Measurements from ENCODE around the gene GFAP. TPM values are rescaled to one million over a fixed set of nuclear protein-coding genes. Genes with fewer than 3 reads are reported as not detected.
A peak's percentile ranks its signal among the peaks of the same experiment; 100 is the strongest.

GFAP gene
- polyA plus RNA-seq, 3 donors = 0.03 to 0.33 (median 0.18) TPM

DNA sequence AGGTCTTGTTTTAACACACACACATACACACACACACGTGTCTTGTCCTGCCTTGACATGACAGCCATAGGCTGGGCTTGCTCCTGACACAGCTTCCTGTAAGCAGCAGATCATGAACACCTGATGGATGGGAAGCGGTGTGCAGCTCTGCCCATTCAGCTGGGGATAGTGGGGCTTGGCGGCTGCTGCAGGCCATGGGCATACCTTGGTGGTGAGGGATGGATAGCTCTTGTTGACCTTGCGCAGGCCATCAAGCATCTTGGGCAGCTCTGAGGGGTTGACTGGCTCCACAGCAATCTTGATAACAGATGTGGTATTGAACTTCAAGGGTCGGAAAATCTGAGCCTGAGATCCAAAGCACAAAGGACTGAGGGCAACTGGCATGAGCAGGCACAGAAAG is 55.6 kb downstream of the GFAP start:
- Histone ChIP-seq H3K9ac (ENCODE audit: insufficient read depth, low read length, poor library complexity, severe bottlenecking) (no peak overlapping the region), H3K4me1 (ENCODE audit: control insufficient read depth in 1 of 2, insufficient read depth in 2 of 2, low read length in 2 of 2) (no peaks in the 10 kb centered on the region), H3K27ac (ENCODE audit: low read depth in 1 of 2, low read length in 2 of 2) (no peak overlapping the region), H3K4me2 (replicated peaks; ENCODE audit: extremely low read depth, low read length, poor library complexity, severe bottlenecking) (no peak overlapping the region), H3K27me3 (ENCODE audit: control insufficient read depth in 2 of 2, insufficient read depth in 2 of 2, low read length in 2 of 2) (no peaks in the 10 kb centered on the region), H3K79me2 (ENCODE audit: insufficient read depth, low read length) (no peaks in the 10 kb centered on the region), H4K20me1 (ENCODE audit: insufficient read depth, low read length) (peaks cover 2% of the 10 kb centered on the region), H2AFZ (ENCODE audit: insufficient read depth, low read depth, low read length, poor library complexity, severe bottlenecking) (no peak overlapping the region), H3K36me3 (replicated peaks in 1 of 2; ENCODE audit: control insufficient read depth in 1 of 2, insufficient read depth in 2 of 2, low read length in 2 of 2) (peaks cover 95 to 100% of the 10 kb centered on the region in 2 donors), H3K9me3 (replicated peaks in 1 of 2; ENCODE audit: control insufficient read depth in 1 of 2, insufficient read depth in 1 of 2, low read length in 2 of 2) (no peaks in the 10 kb centered on the region), H3K4me3 (replicated peaks in 1 of 3; ENCODE audit: low read depth in 2 of 3, low read length in 3 of 3) (no peak overlapping the region)
- H3K4me1 Mint-ChIP-seq = no peaks in the 10 kb centered on the region
- intact Hi-C loops (cut with micrococcal nuclease) = no loop called here
- peaks cover 93 to 100% of the 10 kb centered on the region in 2 donors for H3K36me3 Mint-ChIP-seq
- H3K4me3 Mint-ChIP-seq = no peak overlapping the region
- DNase-seq = no peak
- H3K27ac Mint-ChIP-seq = peak overlapping the region in 1 of 7 donors; percentile 78
- H3K27me3 Mint-ChIP-seq (ENCODE audit: low read depth in 3 of 3) = peaks cover 0 to 2% (median 0%) of the 10 kb centered on the region in 3 donors
- whole genome bisulfite sequencing (ENCODE audit: insufficient coverage) = 98% methylated on average over 4 of the region's 5 CpGs
- TF ChIP-seq, protein P1, sequence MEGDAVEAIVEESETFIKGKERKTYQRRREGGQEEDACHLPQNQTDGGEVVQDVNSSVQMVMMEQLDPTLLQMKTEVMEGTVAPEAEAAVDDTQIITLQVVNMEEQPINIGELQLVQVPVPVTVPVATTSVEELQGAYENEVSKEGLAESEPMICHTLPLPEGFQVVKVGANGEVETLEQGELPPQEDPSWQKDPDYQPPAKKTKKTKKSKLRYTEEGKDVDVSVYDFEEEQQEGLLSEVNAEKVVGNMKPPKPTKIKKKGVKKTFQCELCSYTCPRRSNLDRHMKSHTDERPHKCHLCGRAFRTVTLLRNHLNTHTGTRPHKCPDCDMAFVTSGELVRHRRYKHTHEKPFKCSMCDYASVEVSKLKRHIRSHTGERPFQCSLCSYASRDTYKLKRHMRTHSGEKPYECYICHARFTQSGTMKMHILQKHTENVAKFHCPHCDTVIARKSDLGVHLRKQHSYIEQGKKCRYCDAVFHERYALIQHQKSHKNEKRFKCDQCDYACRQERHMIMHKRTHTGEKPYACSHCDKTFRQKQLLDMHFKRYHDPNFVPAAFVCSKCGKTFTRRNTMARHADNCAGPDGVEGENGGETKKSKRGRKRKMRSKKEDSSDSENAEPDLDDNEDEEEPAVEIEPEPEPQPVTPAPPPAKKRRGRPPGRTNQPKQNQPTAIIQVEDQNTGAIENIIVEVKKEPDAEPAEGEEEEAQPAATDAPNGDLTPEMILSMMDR (IDR thresholded peaks at IDR 0.05) = no peak
- no peaks in the 10 kb centered on the region for H3K9me3 Mint-ChIP-seq

DNA sequence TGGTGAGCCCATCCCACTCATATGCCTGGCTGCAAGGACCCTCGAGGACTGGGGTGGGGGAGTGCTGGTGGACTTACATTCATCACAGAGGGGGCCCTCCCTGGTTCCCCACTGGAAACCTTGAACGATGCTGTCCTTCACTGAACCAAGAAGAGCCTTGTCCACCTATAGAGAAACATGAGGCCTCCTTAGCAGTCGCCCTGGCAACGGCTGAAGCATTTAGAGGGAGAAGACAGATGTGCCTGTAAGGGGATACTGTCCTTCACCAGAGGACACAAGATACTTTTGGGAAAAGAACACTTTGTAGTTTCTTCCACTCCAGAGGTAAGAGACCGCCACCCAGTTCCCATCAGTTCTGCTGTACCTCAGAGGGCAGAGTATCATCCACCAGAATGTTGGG is 61.1 kb downstream of the GFAP start:
- Histone ChIP-seq H3K9me3 (replicated peaks in 1 of 2; ENCODE audit: control insufficient read depth in 1 of 2, insufficient read depth in 1 of 2, low read length in 2 of 2) (no peaks in the 10 kb centered on the region), H3K4me2 (replicated peaks; ENCODE audit: extremely low read depth, low read length, poor library complexity, severe bottlenecking) (no peak overlapping the region), H3K9ac (ENCODE audit: insufficient read depth, low read length, poor library complexity, severe bottlenecking) (no peak overlapping the region), H3K79me2 (ENCODE audit: insufficient read depth, low read length) (no peaks in the 10 kb centered on the region), H2AFZ (ENCODE audit: insufficient read depth, low read depth, low read length, poor library complexity, severe bottlenecking) (no peak overlapping the region), H3K27ac (ENCODE audit: low read depth in 1 of 2, low read length in 2 of 2) (no peak overlapping the region), H3K36me3 (replicated peaks in 1 of 2; ENCODE audit: control insufficient read depth in 1 of 2, insufficient read depth in 2 of 2, low read length in 2 of 2) (peaks cover 91 to 100% of the 10 kb centered on the region in 2 donors), H3K27me3 (ENCODE audit: control insufficient read depth in 2 of 2, insufficient read depth in 2 of 2, low read length in 2 of 2) (no peaks in the 10 kb centered on the region), H3K4me3 (replicated peaks in 1 of 3; ENCODE audit: low read depth in 2 of 3, low read length in 3 of 3) (no peak overlapping the region), H3K4me1 (ENCODE audit: control insufficient read depth in 1 of 2, insufficient read depth in 2 of 2, low read length in 2 of 2) (no peaks in the 10 kb centered on the region), H4K20me1 (ENCODE audit: insufficient read depth, low read length) (no peaks in the 10 kb centered on the region)
- no peak for DNase-seq
- peaks cover 91 to 100% of the 10 kb centered on the region in 2 donors for H3K36me3 Mint-ChIP-seq
- 100% methylated on average over 3 of the region's 5 CpGs for WGBS (ENCODE audit: insufficient coverage)
- no peaks in the 10 kb centered on the region for H3K9me3 Mint-ChIP-seq
- no peaks in the 10 kb centered on the region for H3K4me1 Mint-ChIP-seq
- intact Hi-C loops (cut with micrococcal nuclease) = no loop called here
- H3K4me3 Mint-ChIP-seq = no peak overlapping the region
- no peak overlapping the region for H3K27ac Mint-ChIP-seq
- peaks cover 0 to 4% (median 0%) of the 10 kb centered on the region in 3 donors for H3K27me3 Mint-ChIP-seq (ENCODE audit: low read depth in 3 of 3)
- TF ChIP-seq, protein P1 (IDR thresholded peaks at IDR 0.05) = no peak

Small RNA genes lying within 50 kb of the gene (small RNA-seq; reads per million reads assigned to genes)
- gene CCDC103 (ENCODE audit: insufficient read length, low read depth) (not detected), gene MIR6783 (ENCODE audit: insufficient read length, low read depth) (0.71 reads per million), gene RN7SL405P (ENCODE audit: insufficient read length, low read depth) (not detected)

Other genes starting within 250 kb of the GFAP start
- 10 to 100 TPM in 2 of 3 donors, 1 to 10 TPM in 1; 6.9 to 19.7 (median 12.8) TPM for gene CCDC43, start 225.7 kb downstream of the GFAP start, polyA plus RNA-seq
- gene DBF4B, start 206.8 kb downstream of the GFAP start, polyA plus RNA-seq = 1 to 10 TPM in 1 of 3 donors, under 1 TPM in 2; 0.23 to 2.9 (median 0.34) TPM
- gene ADAM11, start 156.5 kb downstream of the GFAP start, polyA plus RNA-seq = under 1 TPM in 1 of 3 donors, not detected in 2; 0.19 TPM
- not detected for gene GJC1, start 85.2 kb downstream of the GFAP start, polyA plus RNA-seq
- not detected for gene HIGD1B, start 67.6 kb downstream of the GFAP start, polyA plus RNA-seq
- 100 to 1,000 TPM in 2 of 3 donors, 10 to 100 TPM in 1; 82.9 to 144 (median 104) TPM for gene EFTUD2, start 16.1 kb downstream of the GFAP start, polyA plus RNA-seq
- gene KIF18B, start 32.3 kb upstream of the GFAP start, polyA plus RNA-seq = not detected
- not detected for gene C1QL1, start 52.8 kb upstream of the GFAP start, polyA plus RNA-seq
- 1 to 10 TPM; 6.6 to 10.0 (median 8.7) TPM for gene DCAKD, start 136.1 kb upstream of the GFAP start, polyA plus RNA-seq
- 10 to 100 TPM; 27.2 to 50.2 (median 45.1) TPM for gene NMT1, start 145.8 kb upstream of the GFAP start, polyA plus RNA-seq
- gene PLCD3, start 217.0 kb upstream of the GFAP start, polyA plus RNA-seq = 10 to 100 TPM in 1 of 3 donors, 1 to 10 TPM in 1, under 1 TPM in 1; 0.97 to 25.8 (median 2.5) TPM
- 1 to 10 TPM; 4.8 to 7.4 (median 6.2) TPM for gene ACBD4, start 220.2 kb upstream of the GFAP start, polyA plus RNA-seq
- gene HEXIM1, start 233.0 kb upstream of the GFAP start, polyA plus RNA-seq = 10 to 100 TPM in 1 of 3 donors, 1 to 10 TPM in 2; 2.2 to 14.8 (median 2.5) TPM
- 1 to 10 TPM; 2.5 to 3.0 (median 2.9) TPM for gene HEXIM2, start 246.4 kb upstream of the GFAP start, polyA plus RNA-seq